ENCODE data around the gene MAML3.

- TF ChIP-seq POLR2A (IDR thresholded peaks at IDR 0.05; ENCODE audit: extremely low read depth, insufficient read length) = no peak
- TF ChIP-seq, protein P1, sequence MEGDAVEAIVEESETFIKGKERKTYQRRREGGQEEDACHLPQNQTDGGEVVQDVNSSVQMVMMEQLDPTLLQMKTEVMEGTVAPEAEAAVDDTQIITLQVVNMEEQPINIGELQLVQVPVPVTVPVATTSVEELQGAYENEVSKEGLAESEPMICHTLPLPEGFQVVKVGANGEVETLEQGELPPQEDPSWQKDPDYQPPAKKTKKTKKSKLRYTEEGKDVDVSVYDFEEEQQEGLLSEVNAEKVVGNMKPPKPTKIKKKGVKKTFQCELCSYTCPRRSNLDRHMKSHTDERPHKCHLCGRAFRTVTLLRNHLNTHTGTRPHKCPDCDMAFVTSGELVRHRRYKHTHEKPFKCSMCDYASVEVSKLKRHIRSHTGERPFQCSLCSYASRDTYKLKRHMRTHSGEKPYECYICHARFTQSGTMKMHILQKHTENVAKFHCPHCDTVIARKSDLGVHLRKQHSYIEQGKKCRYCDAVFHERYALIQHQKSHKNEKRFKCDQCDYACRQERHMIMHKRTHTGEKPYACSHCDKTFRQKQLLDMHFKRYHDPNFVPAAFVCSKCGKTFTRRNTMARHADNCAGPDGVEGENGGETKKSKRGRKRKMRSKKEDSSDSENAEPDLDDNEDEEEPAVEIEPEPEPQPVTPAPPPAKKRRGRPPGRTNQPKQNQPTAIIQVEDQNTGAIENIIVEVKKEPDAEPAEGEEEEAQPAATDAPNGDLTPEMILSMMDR (IDR thresholded peaks at IDR 0.05; ENCODE audit: low read depth, low read length) = no peak
- TF ChIP-seq, protein P2, sequence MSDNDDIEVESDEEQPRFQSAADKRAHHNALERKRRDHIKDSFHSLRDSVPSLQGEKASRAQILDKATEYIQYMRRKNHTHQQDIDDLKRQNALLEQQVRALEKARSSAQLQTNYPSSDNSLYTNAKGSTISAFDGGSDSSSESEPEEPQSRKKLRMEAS (IDR thresholded peaks at IDR 0.05; ENCODE audit: low read depth, low read length) = no peak
- no peak for TF ChIP-seq MYC (IDR thresholded peaks at IDR 0.05; ENCODE audit: low read depth, low read length)
Measured at GRCh38 chr4:140198942-140199341, 45.0 kb upstream of the MAML3 start.

Data from NB4 (cell line).